ENCODE data around the gene PRKCE.

GRCh38 chr2:46171411-46171953, 520.0 kb downstream of the PRKCE start:
- TF ChIP-seq CTCF (conservative IDR thresholded peaks at IDR 0.05 in 1 of 2, IDR thresholded peaks at IDR 0.05 in 1 of 2; ENCODE audit: low read depth in 1 of 2, low read length in 2 of 2) (no peak), EZH2 (IDR thresholded peaks at IDR 0.05; ENCODE audit: low read length, missing control alignments) (no peak)

All from fibroblast of lung (primary cell).